Measurements from ENCODE around the gene CBX7.

CBX7 gene

DNA sequence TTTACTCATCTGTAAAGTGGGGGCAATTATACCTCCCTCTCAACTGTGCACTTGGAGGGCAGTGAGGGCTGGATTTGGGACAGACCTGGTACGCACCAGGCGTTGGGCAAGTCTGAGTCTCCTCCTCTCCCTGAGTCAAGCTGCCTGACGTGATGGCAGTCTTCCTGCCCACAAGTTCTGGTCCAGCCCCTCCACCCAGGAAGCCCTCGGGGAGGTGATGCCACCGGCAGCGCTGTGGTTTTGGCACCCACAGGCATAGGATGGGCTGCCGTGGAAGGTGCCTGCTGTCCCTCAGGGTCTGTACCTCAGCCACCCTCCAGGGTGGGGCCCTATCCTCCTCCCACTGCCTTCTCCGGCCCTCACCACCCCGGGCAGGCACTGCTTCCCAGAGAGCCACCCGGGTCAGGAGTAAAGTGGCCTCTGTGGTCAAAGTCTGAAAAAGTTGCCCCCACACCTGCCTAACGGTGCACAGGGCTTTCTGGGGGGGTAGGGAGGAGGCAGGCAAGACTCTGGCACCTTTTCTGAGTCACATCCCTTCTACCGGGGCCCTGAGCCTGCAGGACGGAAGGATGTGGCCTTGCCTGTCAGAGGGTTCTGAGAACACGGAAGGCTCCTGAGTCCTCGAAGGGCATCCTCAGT lies 61.9 kb downstream of the CBX7 start:
- no peak for DNase-seq

DNA sequence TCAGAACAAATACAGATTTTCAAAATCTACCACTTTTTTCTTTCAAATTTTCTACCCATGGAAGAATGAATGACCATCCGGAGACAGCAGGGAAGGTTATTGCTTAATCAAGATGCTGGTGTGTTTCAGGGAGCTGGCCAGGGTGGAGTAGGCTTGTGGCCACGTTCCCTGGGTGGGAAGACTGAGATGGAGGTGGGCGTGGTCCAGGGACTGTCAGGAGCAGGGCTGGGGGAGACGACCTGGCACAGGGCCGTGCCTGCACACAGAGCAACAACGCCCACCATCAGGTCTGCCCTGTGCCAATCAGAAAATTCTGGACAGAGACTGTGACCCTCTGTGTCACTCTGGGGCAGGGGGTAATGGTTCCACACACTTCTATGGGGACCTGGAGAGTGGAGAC lies 62.6 kb downstream of the CBX7 start:
- DNase-seq, result no peak

DNA sequence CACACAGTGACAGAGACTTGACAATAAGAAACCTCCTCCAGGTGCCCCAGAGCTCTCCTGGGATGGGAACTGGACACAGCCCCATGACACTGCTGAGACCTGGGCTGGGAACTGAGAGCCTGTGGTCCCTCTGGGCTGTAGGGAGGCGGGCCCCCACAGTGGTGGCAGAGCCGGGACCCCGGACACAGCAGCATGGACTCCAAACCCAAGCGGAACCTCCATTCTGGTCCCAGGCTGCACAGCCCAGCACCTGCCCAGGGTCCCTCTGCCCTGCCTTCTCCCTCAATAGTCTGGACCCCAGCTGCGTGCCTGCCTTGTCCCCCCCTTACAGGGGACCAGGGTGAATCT lies 63.8 kb downstream of the CBX7 start:
- no peak for DNase-seq

DNA sequence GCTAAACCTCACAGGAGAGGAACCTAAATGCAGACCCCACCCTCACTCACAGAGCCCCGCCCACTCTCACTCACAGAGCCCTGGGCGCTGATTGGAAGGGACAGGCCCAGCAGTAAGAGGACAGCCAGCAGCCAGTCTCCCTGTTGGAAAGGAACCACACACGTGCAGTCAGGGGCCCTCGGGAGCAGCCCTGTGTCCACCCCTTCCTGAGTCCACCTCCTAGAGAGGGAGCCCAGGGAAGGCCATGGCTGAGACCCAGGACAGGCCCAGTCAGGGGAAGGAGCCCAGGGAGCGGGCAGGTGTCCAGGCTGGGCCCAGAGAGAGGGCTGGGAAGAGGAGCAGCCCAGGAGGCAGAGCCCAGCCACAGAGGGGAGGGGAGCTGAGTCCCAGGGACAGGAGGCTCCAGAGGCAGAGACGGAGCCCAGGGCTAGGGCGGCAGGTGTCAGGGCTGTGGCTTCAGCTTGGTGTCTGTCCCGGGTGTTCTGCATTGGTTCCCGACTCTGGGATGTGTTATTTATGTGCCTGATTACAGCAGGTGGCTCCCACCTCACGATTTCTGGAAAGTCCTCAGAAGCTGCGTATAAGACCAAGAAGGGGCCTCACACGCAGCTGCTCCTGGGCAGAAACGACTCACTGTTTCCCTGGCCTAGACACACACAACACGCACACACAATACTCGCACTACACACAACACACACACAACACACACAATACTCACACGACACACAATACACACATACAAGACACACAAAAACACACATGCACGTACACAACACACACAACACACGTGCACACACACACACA lies 64.4 kb downstream of the CBX7 start:
- DNase-seq, result no peak

DNA sequence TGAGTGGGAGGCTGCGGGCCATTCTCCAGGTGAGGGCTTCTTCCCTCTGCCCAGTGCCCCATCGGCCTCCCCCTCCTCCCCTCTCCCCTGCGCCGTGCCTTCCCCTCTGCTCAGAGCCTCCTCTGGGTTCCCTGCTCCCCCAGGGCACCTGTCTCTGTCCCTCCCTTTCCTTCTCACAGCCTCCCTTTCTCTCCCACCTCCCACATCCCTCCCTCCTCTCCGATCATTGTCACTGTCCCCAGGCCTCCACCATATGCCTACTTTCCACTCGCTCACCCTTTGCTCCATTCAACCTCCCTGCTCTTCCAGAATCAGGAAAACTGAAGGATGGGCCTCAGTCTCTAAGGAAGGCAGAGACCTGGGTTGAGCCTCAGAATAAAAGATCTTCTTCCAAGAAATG lies 65.4 kb downstream of the CBX7 start:
- no peak for DNase-seq

DNA sequence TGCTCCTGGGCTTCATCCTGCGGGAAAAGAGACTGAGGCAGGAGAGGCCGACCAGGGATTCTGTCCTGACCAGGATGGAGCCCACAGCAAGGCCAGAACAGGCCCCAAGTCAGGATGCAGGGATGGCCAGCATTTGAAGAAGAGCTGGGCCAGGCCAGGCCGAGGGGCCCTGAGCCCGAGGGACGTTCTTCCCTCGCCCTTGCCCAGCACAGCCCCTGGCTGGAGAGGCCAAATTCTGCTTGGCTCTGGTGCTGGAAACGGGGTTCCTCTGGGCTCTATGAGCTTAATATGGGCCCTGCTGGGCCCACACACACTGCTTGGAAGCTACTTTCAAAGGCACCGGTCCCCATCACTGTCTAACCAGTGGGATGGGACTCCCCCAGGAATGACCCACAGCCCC lies 67.8 kb downstream of the CBX7 start:
- DNase-seq, result no peak

DNA sequence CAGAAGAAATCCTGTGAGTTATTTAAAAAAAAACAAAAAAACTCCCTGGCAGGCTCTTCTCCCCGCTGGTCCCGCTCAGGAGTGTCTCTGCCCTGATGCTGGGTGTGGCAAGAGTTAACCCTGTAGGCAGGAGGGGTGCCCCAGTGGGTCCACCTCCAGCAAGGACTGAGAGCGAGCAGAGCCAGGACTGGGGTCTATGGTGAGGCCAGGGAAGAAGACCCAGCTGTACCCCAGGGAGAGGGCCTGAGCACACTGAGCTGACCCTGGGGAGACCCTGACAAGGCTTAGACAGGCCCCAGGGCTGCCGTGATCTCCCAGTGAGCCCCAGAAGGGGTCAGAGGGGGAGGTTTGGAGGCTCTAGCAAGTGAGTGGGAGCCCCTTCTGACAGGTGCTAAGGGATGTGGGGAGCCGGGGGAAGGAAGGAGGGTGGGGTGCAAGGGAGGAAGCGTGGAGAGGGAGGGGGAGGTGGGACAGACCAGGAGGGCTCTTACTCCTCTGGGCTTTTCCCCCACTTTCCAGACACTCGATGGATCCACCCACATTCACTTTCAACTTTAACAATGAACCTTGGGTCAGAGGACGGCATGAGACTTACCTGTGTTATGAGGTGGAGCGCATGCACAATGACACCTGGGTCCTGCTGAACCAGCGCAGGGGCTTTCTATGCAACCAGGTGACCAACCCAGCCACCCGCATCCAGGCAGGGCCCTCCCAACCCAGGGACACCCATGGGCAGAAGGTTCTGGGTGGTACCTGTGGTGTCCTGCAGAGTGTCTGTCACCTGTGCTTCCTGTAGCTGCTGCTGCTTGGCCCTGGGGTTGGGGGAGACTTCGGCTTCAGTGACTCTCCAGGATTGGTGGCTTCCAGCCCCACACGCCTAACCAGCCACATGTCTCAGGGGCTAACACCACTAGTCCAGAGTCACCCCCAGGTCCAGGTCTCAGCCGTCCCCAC lies 69.0 kb downstream of the CBX7 start:
- DNase-seq, result no peak

DNA sequence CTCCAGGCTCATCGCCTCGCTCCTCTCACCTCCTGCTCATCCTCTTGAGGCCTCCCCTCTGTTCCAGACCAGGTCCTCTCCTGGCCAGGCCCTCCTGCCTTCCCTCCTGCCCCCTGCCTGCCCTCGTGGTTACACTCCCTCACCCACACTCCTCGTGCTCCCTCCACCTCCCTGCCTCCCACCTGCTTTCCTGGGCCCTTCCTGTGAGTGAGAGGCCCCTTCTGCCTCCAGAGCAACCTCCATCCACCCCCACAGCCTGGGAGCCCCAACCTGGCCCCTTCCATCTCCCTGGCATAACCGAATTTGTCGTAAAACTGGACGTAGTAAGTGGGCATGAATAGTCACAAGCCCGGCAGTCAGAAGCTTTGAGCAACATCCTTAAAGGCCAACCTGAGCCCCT lies 70.9 kb downstream of the CBX7 start:
- no peak for DNase-seq

DNA sequence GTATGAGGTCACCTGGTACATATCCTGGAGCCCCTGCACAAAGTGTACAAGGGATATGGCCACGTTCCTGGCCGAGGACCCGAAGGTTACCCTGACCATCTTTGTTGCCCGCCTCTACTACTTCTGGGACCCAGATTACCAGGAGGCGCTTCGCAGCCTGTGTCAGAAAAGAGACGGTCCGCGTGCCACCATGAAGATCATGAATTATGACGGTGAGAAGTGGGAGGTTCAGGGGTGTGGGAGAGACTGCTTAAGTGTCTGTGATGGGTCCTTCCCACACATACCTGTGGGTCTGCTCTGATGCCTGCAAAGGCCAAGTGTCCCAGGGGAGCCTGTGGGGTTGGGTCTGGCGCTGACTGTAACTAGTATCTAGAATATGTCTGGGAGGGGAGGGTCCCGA lies 71.5 kb downstream of the CBX7 start:
- DNase-seq, result no peak

All from fibroblast of upper back skin (primary cell).